Coronary artery (tissue), 2 donors: ENCODE data around the gene MOB1B.
"Not testable (repeated sequence)": the region's sequence is repeated elsewhere in the genome, so short reads cannot be mapped to it uniquely, and the experiment has no call there.

ENCODE experiments used
- DNase-seq: peaks from one replicate; pipeline ENCODE4 v3.0.0-alpha.2; 2017; ENCODE audit warnings: low spot score
- H3K27ac ChIP-seq, 2 donors: fragments of 200-600 bp; sonication (generic); one replicate each; pipeline ENCODE4 v1.5.1; 2016 to 2019
- H3K4me3 ChIP-seq: fragments of 200-600 bp; sonication (generic); 2 replicates; pipeline ENCODE4 v1.5.1; 2016; ENCODE audit warnings: mild to moderate bottlenecking, moderate library complexity
- TF ChIP-seq, protein P1 (sequence below): fragments of 200-600 bp; sonication (generic); IDR thresholded peaks from one replicate; pipeline ENCODE4 v1.5.1; 2019; ENCODE audit warnings: antibody characterized with exemption

The MOB1B gene

GRCh38 chr4:71006203-71006907 is 104.2 kb downstream of the MOB1B start:
- TF ChIP-seq, protein P1, sequence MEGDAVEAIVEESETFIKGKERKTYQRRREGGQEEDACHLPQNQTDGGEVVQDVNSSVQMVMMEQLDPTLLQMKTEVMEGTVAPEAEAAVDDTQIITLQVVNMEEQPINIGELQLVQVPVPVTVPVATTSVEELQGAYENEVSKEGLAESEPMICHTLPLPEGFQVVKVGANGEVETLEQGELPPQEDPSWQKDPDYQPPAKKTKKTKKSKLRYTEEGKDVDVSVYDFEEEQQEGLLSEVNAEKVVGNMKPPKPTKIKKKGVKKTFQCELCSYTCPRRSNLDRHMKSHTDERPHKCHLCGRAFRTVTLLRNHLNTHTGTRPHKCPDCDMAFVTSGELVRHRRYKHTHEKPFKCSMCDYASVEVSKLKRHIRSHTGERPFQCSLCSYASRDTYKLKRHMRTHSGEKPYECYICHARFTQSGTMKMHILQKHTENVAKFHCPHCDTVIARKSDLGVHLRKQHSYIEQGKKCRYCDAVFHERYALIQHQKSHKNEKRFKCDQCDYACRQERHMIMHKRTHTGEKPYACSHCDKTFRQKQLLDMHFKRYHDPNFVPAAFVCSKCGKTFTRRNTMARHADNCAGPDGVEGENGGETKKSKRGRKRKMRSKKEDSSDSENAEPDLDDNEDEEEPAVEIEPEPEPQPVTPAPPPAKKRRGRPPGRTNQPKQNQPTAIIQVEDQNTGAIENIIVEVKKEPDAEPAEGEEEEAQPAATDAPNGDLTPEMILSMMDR = no peak
- H3K4me3 ChIP-seq = no peak overlapping the region
- no peak overlapping the region for H3K27ac ChIP-seq
- no peak for DNase-seq

DNA sequence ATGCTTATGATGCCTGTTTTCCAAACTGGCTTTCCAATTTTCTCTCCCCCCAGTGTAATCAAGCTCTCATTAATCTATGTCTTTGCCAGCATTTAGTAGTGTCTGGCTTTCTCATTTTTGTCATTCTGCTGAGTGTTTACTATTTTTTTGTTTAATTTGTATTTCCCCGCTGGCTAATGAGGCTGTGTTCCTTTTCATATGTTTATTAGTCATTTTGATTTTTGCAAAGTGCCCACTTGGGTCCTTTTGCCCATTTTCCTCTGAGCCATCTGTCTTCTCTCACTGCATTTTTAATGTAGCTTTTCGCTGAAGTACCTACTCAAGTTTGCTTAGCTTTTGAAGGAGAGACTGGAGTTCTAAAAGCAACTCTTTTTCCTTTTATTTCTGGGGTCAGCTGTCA is 106.0 kb downstream of the MOB1B start:
- TF ChIP-seq, protein P1 = no peak
- Histone ChIP-seq H3K4me3 (no peak overlapping the region), H3K27ac (no peak overlapping the region)
- DNase-seq = no peak

- Histone ChIP-seq H3K27ac (no peak overlapping the region), H3K4me3 (no peak overlapping the region)
- DNase-seq = no peak
- TF ChIP-seq, protein P1 = no peak
These were observed 106.9 kb downstream of the MOB1B start for GRCh38 chr4:71009086-71009485.

GRCh38 chr4:71009890-71010588 is 107.9 kb downstream of the MOB1B start:
- Histone ChIP-seq H3K27ac (no peak overlapping the region), H3K4me3 (no peak overlapping the region)
- no peak for DNase-seq
- TF ChIP-seq, protein P1 = peak; percentile 18

GRCh38 chr4:71011451-71011850 is 109.3 kb downstream of the MOB1B start:
- no peak for DNase-seq
- Histone ChIP-seq H3K27ac (no peak overlapping the region), H3K4me3 (no peak overlapping the region)
- TF ChIP-seq, protein P1 = no peak

DNA sequence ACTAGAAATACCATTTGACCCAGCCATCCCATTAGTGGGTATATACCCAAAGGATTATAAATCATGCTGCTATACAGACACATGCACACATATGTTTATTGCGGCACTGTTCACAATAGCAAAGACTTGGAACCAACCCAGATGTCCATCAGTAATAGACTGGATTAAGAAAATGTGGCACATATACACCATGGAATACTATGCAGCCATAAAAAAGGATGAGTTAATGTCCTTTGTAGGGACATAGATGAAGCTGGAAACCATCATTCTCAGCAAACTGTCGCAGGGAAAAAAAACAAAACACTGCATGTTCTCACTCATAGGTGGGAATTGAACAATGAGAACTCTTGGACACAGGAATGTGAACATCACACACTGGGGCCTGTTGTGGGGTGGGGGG is 115.2 kb downstream of the MOB1B start:
- not testable (repeated sequence) for H3K27ac ChIP-seq, H3K4me3 ChIP-seq, DNase-seq

DNA sequence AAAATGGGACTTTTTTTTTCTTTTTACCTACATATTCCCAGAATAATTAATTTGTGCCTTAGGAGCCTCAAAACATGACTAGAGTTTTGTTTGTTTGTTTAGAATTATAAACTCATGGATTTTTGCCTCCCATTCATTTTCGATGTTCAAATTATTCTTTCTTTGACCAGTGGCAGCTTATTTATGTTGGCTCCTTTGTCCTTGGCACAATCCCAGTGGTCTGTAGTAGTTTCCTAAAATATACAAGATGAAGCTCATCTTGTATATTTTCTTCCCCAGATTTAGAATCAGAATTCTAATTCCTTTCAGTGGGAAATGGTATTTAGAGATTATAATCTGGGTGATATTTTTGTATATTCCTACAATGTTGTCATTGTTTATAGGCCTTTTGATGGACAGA is 118.4 kb downstream of the MOB1B start:
- no peak for DNase-seq

More for the DNA sequence above, 118.4 kb downstream of the MOB1B start:
- TF ChIP-seq, protein P1 = no peak
- Histone ChIP-seq H3K27ac (no peak overlapping the region), H3K4me3 (no peak overlapping the region)
